22Rv1 (cell line): ENCODE measurements around the gene IGF2R.

Experiments used
- H3K27ac ChIP-seq: fragments of 450-650 bp; 2 replicates; pipeline ENCODE4 v1.5.1; 2017
- ZFX ChIP-seq: fragments of 450-650 bp; IDR thresholded peaks from 2 replicates; pipeline ENCODE4 v1.6.1; 2017; ENCODE audit warnings: antibody characterized with exemption, borderline replicate concordance
- TF ChIP-seq, protein P1 (sequence below): fragments of 450-650 bp; IDR thresholded peaks from 2 replicates; pipeline ENCODE4 v1.5.1; 2017; ENCODE audit warnings: mild to moderate bottlenecking

Gene IGF2R

GRCh38 chr6:160058603-160059215 is 89.8 kb downstream of the IGF2R start:
- no peak overlapping the region for H3K27ac ChIP-seq
- TF ChIP-seq, protein P1, sequence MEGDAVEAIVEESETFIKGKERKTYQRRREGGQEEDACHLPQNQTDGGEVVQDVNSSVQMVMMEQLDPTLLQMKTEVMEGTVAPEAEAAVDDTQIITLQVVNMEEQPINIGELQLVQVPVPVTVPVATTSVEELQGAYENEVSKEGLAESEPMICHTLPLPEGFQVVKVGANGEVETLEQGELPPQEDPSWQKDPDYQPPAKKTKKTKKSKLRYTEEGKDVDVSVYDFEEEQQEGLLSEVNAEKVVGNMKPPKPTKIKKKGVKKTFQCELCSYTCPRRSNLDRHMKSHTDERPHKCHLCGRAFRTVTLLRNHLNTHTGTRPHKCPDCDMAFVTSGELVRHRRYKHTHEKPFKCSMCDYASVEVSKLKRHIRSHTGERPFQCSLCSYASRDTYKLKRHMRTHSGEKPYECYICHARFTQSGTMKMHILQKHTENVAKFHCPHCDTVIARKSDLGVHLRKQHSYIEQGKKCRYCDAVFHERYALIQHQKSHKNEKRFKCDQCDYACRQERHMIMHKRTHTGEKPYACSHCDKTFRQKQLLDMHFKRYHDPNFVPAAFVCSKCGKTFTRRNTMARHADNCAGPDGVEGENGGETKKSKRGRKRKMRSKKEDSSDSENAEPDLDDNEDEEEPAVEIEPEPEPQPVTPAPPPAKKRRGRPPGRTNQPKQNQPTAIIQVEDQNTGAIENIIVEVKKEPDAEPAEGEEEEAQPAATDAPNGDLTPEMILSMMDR: no peak

DNA sequence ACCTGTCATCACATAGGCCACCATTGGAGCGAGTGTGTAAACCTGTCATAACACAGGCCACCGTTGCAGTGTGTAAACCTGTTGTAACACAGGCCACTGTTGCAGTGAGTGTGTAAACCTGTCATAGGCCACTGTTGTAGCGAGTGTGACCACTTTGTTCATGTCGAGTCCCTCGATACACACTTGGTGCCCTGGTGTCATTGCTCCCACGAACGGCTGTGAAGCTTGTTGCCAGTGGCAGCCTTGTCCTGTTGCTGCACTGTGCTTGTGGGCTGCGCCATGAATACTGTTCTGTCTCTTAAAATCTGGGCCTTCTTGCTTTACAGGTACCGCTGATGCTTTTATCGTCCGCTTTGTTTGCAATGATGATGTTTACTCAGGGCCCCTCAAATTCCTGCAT is 91.3 kb downstream of the IGF2R start:
- TF ChIP-seq, protein P1: no peak
- TF ChIP-seq ZFX: no peak
- H3K27ac ChIP-seq: no peak overlapping the region

DNA sequence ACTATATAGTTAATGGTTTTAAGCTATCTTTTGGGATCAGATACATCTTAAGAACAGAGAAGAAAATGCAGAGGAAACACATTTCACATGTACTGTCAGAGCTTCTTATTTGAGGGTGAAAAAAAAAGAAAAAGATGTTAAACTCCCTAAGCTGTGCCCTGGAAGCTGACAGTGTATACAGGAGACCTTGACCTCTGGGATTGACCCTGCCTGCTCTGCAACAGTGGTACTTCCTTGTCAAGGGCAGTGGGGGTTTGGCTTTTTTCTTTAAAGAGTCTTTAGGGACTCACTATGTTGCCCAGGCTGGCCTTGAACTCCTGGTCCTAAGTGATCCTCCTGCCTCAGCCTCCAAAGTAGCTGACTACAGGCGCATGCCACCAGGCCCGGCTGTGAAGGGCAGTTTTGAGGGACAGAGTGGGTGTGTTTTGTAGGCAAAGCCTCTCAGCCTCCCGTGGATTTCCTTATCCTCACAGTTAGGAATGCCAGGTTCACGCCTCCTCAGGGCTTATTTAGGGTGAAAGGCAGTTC is 92.1 kb downstream of the IGF2R start:
- no peak overlapping the region for H3K27ac ChIP-seq
- no peak for TF ChIP-seq ZFX
- TF ChIP-seq, protein P1: no peak

- no peak overlapping the region for H3K27ac ChIP-seq
- TF ChIP-seq, protein P1: no peak
- TF ChIP-seq ZFX: no peak
These were observed 95.0 kb downstream of the IGF2R start for GRCh38 chr6:160063771-160064413.

DNA sequence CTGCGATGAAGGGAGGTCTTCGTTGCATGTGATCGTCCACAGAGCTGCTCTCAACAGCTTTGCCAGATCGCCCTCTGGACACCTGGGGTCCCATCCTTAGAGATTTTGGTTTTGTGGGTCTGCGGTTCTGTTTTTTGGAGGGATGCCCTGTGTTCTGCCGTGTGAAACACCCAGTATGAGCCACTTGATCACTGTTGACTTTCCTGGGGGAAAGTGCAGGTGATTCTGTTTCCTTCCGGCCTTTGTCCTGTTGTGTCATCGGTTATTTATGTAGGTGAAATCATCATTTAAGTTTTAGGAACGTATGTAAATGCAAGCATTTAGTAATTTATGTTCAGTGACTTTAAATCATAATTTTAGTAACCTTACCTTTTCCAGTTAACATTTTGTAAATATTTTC is 96.3 kb downstream of the IGF2R start:
- no peak overlapping the region for H3K27ac ChIP-seq
- TF ChIP-seq, protein P1: no peak
- no peak for TF ChIP-seq ZFX

- H3K27ac ChIP-seq: no peak overlapping the region
- no peak for TF ChIP-seq ZFX
- TF ChIP-seq, protein P1: no peak
These were observed 98.7 kb downstream of the IGF2R start for GRCh38 chr6:160067564-160067963.

DNA sequence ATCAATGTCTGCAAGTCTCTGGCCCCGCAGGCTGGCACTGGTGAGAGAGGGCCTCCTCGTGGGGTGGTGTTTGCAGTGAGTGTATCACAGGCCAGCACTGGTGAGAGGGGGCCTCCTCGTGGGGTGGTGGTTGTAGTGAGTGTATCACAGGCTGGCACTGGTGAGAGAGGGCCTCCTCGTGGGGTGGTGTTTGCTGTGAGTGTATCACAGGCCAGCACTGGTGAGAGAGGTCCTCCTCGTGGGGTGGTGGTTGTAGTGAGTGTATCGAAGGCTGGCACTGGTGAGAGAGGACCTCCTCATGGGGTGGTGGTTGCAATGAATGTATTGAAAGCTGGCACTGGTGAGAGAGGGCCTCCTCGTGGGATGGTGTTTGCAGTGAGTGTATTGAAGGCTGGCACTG is 99.5 kb downstream of the IGF2R start:
- TF ChIP-seq ZFX: no peak
- TF ChIP-seq, protein P1: no peak
- H3K27ac ChIP-seq: no peak overlapping the region
